IPS DF 4.7 (cell line): ENCODE measurements around the gene UQCR11.

Experiments
- DNase-seq: peaks from one replicate; pipeline ENCODE4 v3.0.0-alpha.2; 2013; ENCODE audit warnings: low spot score; ENCODE audit errors: extremely low read depth

UQCR11 gene

DNA sequence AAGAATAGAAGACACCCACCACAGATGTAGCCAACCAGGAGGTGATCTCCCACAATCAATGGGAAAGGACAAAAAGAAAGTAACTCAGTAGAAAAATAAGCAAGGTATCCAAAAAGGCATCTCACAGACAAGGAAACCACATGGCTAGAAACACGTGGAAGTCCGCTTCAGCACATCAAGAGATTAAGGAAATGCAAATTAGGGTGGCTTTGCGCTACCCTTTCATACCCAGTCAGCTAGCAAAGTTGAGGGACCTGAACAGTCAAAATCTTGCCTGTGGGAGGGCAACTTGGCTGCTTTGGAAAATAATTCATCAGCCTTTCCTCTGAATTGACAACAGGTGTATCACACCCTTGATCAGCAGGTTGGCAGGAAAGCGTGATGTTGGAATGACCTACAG lies 11.6 kb upstream of the UQCR11 start:
- DNase-seq = no peak

DNA sequence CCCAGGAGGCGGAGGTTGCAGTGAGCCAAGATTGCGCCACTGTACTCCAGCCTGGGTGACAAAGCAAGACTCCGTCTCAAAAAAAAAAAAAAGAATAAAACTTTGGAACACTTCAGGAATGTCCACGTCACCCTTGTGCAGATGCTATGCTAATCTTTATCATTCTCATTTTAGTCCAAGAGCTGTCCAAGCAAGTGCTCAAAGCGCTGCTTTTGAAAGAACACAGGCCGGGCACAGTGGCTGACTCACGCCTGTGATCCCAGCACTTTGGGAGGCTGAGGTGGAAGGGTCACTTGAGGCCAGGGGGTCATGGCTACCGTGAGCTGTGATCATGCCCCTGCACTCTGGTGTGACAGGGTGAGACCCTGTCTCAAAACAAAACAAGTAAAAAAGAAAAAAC lies 11.1 kb upstream of the UQCR11 start:
- DNase-seq = no peak

DNA sequence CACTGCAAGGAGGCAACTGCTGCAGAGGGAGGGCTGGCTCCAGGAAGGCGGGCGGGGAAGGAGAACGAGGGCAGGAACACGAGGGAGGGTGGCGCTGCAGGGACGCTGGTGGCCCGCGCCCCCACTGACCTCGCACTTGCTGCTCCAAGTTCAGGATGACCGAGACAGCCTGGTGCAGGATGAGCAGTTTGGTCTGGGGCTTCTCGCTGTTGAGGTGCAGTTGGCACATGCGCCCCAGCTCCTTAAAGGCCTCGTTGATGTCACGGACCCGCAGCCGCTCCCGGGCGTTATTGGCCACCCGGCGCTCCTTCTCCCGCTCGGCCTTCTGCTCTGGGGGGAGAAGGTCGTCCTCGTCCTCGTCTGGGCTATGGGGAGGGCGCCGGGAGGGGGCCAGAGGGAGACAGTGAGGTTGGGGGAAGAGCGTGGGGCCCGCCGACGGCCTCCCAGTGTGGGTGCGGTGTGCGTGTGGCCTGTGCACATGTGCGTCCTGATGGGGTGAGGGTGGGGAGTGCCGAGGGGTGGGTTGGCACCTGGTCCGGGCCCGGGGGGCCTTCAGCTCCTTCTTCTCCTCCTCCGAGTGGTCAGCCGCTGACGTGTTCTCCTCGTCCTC lies 10.0 kb upstream of the UQCR11 start:
- no peak for DNase-seq

DNA sequence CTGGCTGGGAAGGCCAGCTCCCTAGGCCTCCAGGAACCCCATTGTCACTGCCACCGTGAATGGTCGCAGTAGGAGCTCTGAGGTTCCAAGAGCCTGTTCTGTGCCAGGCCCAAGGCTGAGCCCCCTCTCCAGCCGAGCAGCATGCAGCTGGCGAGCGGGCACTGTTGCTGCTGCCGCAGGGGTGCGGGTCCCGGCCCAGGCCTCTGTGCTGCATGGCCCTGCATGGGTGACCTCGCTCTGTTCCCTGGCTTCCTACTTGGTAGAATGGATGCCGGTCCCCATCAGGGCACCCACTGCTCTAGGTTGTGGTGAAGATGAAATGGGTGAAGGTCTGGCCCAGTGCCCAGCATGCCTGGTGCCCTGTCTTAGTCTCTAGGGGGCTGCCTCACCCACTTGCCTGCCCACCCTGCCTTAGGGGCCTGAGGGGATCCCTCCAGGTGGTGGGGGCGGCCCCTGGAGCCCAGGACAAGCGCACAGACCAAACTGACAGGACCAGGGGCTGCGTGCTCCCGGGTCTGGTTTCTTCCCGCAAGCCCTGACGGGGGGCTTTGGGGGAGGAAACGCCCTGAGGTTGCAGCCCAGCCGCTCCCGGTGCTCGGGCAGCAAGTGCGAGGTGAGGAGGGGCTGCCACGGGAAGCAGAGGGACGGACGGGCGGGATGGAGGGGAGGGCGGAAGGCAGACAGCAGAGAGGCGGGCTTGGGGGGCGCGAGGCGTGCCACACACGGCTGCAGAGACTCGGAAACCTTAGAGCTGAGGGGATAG lies 8.7 kb upstream of the UQCR11 start:
- DNase-seq = no peak

DNA sequence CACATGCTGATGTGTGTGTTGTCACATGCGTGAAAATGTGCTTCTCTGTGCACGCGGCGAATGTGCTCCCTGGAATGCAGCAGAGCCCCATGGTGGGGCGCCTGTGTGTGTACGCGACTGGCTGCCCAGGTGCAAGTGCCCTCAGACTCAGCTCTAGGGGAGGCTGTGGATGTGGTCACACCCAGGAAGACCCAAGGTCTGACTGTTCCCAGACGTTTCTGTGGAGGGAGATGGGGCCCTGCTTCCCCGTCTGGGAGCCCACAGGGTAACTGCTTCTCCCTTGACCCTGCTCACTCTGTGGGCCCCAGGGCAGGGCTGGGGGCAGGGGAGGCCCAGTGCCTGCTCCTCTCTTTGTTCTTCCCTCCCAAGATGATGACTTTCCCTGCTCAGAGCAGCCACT lies 7.9 kb upstream of the UQCR11 start:
- DNase-seq = no peak

DNA sequence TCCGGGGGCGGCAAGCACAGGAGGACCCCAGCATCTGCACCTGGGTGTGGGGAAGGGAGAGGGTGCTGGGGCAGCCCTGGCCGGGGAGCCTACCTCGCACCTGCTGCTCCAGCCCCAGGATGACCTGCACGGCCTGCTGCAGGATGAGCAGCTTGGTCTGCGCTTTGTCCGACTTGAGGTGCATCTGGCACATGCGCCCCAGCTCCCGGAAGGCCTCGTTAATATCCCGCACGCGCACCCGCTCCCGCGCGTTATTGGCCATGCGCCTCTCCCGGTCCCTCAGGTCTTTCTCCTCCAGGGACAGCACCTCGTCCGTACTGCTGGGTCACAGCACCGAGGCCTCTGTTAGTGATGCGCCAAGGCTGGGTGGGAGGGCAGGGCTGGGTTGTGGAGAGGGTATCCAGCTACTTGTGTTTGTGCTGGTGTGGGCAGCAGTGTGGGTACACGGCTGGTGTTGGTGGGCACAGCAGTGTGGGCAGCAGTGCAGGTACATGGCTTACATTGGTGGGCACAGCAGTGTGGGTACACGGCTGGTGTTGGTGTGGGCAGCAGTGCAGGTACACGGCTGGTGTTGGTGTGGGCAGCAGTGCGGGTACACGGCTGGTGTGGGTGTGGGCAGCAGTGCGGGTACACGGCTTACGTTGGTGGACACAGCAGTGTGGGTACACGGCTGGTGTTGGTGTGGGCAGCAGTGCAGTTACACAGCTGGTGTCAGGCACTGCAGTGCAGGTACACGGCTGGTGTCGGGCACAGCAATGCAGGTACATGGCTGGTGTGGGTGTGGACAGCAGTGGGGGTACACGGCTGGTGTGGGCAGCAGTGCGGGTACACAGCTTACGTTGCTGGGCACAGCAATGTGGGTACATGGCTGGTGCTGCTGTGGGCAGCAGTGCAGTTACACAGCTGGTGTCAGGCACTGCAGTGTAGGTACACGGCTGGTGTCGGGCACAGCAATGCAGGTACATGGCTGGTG lies 7.1 kb upstream of the UQCR11 start:
- no peak for DNase-seq

DNA sequence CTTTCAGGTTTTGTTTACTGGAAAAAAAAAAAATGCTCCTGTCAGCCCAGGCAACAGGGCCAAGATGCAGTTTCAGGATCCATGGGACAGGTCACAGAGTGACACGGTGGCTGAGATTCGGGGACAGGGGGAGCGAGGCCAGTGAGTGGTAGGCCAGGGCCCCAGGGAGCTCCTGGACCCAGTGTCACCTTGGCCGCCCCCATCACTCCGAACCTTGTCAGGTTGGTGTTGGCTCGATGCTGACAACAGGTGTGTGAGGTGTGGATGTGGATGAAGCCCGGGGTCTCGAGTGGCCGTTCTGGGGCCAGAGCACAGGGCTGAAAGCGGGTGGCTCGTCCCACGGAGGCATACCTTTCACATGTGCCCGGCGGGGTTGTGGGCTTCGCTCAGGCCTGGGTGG lies 6.1 kb upstream of the UQCR11 start:
- no peak for DNase-seq

DNA sequence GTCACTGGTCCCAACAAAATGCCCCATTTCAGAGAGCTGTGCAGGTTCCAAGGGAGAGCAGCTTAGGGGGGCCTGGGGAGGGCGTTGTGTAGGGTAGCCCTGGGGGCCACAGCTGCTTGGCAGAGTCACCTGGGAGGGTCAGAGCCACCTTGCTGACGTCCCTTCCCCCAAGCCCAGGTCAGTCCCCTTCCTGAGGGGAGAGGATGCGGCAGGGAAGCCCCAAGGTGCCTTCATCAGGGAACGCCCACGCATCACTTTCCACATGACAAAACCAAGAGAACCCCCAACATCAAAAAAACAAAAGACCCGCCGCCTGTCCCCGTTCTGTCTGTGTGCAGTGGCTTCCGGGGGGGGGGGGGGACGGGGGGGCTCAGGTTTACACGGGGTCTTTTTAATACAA lies 5.3 kb upstream of the UQCR11 start:
- DNase-seq = no peak

DNA sequence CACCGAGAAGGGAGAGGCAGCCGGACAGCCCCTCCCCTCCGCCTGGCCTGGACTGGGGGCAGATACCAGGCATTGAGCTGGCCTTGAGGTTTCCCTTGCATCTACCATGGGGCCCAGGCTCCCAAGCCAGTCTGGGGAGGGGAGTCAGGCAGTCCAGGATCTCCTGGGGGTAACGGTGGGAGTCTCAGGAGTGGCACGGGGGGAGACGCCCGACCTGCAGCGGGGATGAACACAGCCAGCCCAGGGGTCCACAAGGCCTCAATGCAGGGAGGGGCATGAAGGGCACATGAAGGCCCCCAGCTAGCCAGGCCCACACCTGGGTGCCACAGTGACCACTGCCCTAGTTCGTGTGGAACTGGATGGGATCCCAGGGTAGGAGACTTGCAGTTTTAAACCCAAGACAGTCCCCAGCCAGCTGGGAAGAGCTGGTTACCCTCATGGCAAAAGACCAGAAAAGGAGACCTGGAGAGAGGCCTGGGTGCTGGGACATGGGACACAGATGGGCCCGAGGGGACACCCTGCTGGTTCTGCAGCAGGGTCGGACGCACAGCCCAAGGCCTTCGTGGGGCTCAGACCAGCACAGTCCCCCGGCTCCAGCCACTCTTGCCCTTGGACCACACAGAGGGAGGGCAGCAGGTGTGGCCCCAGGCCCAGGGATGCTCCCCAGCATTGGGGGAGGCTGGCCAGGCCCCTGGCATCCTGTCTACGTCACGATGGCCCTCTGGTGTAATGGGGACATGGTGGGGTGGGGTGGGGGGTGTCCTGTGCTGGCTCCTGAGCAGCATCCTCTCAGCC lies 4.6 kb upstream of the UQCR11 start:
- DNase-seq = no peak

DNA sequence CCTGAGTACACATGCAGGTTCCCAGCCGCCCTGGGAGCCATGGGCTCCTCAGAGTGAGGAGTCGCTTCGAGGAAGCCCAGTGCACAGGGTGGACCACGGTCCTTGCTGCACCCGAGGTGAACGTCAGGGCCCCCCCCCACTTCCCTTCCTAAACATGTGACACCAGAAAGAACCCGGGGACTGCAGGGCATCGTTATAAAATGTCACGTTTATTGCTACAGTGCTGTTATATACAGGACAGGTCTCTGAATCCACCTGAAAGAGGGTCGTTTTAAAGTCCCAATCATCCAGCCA lies 3.8 kb upstream of the UQCR11 start:
- no peak for DNase-seq

DNA sequence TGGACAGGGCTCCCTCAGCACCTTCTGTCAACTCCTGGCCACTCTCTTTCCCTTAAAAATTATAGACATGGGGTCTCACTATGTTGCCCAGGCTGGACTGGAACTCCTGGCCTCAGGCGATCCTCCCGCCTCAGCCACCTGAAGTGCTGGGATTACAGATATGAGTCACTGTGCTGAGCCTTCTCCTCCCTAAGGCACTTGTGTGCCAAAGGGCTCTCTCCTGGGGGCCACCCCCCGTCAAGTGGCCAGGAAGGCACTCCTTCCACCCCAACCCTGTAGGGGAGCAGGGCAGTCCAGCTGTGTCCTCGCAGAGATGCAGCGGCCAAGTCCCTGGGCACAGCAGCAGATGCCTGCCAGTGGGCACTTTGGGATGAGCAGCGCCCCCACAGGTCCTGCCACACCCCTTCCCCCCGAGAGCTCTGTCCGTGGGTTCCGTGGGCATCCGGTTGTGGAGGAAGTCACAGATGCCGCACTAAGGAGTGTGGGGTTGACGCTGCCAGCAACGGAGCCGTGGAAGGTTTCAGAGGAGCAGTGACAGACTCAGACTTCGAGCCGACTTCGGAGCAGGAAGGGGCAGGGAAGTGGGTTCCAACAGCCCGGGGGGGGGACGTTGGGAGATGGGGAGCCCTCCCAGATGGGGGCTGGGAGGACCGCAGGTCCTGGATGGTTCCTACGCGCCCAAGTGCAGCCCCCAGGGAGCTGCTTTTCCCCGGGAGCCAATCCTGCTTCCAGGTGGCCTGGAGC lies 3.3 kb upstream of the UQCR11 start:
- DNase-seq = no peak

DNA sequence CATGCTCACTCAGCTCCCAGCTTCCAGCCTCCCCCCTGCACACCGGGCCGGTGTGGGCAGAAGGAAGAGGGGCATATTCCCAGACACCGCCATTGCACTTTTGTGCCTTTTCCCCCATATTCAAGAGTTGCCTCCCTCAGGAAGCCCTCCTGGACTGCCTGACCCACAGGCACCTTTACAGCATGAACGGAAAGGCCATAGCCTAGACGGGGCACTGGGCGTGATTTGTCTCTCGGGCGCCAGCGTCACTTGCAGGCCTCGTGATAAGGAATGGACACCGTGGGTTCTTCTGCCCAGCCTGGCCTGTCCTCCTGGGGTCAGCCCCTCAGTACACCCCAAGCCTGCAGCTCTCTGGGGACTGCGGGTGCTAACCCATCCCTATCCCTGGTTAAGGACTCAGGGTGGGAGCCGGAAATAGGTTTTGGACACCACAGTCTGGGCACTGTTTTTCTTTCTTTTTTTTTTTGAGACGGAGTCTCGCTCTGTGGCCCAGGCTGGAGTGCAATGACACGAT lies 933 bp upstream of the UQCR11 start:
- no peak for DNase-seq

DNA sequence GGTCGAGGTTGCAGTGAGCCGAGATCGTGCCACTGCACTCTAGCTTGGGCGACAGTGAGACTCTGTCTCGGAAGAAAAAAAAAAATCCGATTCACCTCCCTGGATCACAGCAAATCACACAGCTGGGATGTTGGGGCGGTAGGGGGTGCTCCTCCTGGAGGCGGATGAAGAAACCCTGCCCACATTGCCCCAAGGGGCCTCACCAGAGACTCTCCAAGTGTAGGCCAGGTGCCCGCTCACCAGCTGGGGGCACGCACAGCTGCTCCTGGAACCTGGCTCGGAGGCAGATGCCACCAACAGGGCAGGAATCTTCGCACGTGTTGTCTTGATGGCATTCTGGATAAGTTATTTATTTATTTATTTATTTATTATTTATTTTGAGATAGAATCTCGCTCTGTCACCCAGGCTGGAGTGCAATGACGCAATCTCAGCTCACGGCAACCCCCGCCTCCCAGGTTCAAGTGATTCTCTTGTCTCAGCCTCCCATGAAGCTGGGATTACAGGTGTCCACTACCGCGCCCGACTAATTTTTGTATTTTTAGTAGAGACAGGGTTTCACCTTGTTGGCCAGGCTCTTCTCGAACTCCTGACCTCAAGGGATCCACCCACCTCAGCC lies 3.1 kb downstream of the UQCR11 start:
- no peak for DNase-seq

DNA sequence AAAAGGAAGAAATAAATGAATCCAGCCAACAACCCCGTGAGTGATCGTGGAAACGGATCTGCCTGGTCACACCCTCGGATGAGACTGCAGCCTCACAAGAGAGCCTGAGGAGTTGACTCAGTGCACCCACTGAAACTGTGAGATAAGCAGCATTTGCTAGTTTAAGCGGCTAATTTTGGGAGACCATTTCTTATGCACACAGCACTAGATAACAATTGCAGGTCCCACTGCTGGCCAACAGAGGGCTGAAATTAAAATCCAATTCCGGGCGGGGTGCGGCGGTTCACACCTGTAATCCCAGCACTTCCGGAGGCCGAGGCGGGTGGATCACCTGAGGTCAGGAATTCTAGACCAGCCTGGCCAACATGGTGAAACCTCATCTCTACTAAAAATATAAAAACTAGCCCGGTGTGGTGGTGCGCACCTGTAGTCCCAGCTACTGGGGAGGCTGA lies 3.6 kb downstream of the UQCR11 start:
- DNase-seq = no peak

DNA sequence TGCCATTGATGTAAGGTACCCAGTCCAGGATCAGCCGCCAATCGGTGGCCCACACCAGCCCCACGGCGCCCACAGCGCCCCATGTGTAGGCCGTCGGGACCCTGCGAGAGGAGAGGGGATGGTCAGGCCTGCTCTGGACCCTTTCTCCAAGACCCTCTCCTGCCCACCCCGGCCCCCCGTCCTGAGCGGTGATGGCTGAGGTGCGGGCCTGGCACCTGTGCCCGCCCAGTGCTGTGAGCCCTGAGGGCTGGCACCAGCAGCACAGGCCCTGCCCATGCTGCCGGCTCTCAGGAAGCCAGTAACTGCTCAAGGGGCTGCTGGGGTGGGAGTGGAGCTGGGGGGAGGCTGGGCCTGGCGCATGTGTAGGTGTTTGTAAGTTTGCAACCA lies 5.8 kb downstream of the UQCR11 start:
- no peak for DNase-seq

DNA sequence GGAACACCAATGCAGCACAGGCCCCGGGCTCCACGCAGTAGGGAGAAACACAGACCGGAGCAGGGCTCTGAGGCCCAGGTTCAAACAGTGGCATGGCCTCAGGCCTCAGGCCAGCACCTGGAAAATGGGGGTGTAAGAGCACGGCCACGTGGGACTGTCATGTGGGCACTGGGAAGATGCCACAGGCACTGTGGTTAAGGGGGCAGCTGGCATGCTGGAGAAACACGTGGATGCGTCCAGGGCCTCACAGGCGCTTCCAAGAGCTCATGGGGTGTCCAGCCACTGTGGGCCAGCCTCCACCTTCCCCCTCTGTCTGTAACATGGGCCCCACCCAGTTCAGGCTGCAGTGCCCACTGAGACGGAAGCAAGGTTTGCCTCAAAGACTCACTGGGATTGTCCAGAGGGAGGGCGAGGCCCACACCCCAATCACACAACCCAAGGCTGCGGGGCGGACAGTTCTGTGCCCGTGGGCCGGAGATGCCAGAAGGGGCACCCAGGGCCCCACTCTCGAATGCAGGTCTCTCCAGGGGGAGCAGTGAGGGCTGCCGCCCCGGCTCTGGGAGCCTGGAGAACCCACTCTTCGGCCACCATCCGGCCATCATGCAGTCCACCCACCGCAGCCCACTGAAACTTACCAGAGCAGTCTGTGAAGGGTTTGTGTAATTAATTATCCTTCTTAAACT lies 6.3 kb downstream of the UQCR11 start:
- DNase-seq = no peak

DNA sequence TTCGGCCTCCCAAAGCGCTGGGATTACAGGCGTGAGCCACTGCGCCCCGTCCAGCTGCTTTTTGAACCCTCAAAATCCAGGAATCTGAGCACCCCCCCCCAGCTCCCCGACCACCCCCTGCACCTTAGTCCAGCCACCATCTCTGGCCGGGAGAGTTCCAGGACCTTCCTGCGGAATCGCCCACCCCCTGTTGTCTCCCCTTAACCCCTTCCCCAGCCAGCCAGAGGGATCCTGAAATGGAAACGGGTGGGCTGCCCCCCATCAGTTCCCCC lies 11.8 kb downstream of the UQCR11 start:
- no peak for DNase-seq

DNA sequence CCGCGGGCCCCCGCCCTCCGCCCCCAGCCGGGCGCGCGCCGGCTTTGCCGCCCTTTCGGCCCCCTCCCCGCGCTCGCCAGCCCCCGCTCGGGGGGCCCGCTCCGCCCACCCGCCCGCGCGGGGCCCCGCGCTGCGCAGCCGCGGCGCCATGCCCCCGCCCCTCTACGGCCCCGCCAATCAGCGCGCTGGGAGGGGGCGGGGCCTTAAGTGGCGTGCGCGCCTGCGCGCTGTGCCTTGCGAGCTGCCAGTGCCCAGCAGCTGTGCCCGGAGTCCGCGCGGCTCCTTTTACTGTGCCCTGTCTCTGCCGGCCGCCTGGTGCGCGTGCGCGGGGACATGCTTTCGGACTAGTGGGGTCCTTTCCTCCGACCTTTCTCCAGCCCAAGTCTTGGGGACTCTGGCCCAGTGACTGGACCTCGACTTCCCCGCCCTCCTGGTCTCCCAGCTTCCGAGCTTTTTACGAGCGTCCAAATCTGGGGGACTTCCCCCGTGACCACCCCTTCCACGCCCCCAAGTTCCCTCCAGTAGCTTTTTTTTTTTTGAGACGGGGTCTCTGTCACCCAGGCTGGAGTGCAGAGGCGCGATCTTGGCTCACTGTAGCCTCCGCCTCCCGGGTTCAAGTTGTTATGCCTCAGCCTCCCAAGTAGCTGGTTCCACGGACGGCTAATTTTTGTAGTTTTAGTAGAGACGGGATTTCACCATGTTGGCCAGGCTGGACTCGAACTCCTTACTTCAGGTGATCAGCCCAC lies 12.3 kb downstream of the UQCR11 start, which contains the start of gene MBD3:
Gene MBD3, minus strand, starts transcription at position 111 of the 746 bp plus-strand sequence. CDS start 234 bp downstream, outside the sequence.
- no peak for DNase-seq
